UCSD-AML1 (cell line): ENCODE results near the gene PRMT5.

Source experiments
- DNase-seq: peaks from one replicate; lab custom pipeline; 2025; ENCODE audit not compliant: unreplicated experiment; lab: John Stamatoyannopoulos, UW

Gene PRMT5

DNA sequence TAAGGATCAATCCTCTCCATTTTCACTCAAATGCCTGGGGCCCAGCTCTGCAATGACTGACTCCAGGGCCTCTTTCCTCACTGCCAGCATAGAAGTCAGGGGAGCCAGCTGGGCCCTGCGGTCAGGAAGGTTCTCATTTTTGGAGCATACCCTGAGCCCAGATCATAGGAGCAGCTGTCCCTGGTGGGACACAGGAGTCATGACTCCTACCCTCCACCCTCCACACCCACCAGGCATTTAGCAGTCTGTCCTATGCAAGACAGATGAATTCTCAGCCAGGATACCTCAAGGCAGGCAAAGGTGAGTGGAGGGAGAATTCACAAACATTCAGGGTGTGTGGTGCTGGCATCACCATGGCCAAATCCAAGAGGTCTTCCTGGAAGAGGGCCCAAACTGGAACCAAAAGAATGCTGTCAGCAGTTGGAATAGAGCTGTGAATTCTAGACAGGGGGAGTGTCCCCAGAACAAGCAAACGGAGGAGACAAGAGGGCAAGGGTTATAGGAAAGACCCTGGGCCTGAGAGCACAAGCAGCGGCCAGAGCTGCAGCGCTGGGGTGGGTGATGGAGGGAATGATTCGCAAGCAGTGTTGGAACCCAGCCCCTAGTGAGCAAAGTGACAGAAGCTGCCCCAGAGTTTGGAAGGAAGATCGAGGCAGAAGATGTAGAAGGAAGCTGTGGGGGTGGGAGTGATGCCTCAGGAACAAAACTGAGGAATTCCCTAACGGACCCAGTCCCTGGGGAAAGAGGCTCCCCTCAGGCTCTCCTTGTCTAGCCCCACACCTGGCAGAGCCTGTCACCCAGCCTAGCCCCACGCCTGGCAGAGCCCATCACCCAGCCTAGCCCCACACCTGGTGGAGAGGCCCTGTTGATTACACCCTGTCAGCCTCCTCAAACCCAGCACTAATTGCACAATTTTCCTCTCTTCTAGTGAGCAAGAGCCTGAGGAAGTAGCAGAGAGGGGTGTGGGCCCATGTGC lies 50.6 kb downstream of the PRMT5 start:
- no peak for DNase-seq

DNA sequence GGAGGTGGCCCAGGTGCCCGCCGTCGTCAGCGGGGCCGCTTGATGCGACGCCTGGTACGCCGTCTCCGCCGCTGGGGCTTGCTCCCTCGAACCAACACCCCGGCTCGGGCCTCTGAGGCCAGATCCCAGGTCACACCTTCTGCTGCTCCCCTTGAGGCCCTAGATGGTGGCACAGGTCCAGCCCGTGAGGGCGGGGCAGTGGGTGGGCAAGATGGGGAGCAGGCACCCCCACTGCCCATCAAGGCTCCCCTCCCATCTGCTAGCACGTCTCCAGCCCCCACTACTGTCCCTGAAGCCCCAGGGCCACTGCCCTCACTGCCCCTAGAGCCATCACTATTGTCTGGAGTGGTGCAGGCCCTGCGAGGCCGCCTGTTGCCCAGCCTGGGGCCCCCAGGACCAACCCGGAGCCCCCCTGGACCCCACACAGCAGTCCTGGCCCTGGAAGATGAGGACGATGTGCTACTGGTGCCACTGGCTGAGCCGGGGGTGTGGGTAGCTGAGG lies 52.1 kb downstream of the PRMT5 start:
- no peak for DNase-seq

DNA sequence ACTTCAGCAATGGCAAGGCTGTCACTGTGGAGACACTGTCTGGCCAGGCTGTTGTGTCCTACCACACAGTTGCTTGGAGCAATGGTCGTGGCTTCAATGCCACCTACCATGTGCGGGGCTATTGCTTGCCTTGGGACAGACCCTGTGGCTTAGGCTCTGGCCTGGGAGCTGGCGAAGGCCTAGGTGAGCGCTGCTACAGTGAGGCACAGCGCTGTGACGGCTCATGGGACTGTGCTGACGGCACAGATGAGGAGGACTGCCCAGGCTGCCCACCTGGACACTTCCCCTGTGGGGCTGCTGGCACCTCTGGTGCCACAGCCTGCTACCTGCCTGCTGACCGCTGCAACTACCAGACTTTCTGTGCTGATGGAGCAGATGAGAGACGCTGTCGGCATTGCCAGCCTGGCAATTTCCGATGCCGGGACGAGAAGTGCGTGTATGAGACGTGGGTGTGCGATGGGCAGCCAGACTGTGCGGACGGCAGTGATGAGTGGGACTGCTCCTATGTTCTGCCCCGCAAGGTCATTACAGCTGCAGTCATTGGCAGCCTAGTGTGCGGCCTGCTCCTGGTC lies 53.3 kb downstream of the PRMT5 start:
- DNase-seq = no peak

DNA sequence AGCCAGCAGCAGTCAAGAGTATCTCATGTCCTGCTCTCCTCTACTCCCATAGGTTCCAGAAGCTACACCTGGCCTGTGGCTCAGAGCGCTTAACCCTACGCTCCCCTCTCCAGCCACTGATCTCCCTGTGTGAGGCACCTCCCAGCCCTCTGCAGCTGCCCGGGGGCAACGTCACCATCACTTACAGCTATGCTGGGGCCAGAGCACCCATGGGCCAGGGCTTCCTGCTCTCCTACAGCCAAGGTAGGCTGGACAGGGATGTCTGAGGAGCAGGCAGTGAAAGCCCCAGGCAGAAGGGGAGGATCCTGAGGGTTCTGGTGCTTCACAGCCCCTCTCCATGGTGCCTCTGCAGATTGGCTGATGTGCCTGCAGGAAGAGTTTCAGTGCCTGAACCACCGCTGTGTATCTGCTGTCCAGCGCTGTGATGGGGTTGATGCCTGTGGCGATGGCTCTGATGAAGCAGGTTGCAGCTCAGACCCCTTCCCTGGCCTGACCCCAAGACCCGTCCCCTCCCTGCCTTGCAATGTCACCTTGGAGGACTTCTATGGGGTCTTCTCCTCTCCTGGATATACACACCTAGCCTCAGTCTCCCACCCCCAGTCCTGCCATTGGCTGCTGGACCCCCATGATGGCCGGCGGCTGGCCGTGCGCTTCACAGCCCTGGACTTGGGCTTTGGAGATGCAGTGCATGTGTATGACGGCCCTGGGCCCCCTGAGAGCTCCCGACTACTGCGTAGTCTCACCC lies 54.0 kb downstream of the PRMT5 start:
- DNase-seq = no peak

DNA sequence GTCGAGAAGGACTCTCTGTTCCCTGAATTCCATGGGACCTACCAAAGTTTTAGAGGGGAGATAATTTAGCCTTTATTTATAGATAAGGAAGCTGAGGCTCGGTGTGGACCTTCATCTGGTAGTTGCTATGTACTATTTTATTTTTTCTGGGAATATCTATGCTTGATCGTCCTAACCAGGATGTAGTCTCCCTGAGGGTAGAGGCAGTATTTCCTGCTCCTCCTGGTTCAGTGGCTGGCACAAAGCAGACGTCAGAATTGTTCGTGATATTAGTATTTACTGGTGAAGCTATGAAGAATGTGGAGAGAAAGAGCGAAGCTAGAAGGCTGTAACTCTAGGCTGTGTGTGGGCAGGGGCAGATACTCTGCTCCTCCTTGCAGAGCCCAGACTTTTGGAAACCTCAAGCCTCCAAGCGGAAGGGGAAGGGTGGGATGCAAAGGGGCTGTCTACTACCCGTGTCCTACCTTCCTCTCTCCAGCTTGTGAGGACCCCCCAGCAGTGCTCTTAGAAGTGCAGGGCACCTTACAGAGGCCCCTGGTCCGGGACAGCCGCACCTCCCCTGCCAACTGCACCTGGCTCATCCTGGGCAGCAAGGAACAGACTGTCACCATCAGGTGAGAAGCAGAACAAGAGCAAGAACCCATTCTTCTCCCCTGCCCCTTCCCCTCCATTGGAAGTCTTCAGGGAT lies 56.2 kb downstream of the PRMT5 start:
- no peak for DNase-seq

DNA sequence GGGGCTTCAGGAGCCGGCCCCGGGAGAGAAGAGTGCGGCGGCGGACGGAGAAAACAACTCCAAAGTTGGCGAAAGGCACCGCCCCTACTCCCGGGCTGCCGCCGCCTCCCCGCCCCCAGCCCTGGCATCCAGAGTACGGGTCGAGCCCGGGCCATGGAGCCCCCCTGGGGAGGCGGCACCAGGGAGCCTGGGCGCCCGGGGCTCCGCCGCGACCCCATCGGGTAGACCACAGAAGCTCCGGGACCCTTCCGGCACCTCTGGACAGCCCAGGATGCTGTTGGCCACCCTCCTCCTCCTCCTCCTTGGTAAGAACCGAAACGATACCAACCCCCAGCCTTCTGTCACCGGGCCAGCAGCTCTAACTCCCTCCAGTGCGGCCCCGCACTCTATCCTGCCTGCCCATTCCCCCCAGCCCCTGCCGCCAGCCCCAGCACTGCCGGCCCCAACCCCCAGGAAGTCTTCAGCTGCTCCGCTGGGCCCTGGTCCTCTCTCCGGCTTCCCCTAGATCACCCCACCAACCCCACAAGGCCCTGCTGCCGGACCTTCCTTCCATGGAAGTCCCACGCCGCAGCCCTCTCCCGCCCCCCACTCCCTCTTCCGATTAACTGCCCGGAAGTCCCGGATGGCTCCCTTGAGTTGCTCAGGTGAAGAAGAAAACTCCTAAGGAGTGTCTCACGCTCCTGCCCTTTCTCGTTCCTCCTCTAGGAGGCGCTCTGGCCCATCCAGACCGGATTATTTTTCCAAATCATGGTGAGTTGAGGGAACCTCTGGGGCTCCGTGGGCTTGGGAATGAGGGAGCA lies 56.9 kb downstream of the PRMT5 start:
- DNase-seq = peak; percentile 79

DNA sequence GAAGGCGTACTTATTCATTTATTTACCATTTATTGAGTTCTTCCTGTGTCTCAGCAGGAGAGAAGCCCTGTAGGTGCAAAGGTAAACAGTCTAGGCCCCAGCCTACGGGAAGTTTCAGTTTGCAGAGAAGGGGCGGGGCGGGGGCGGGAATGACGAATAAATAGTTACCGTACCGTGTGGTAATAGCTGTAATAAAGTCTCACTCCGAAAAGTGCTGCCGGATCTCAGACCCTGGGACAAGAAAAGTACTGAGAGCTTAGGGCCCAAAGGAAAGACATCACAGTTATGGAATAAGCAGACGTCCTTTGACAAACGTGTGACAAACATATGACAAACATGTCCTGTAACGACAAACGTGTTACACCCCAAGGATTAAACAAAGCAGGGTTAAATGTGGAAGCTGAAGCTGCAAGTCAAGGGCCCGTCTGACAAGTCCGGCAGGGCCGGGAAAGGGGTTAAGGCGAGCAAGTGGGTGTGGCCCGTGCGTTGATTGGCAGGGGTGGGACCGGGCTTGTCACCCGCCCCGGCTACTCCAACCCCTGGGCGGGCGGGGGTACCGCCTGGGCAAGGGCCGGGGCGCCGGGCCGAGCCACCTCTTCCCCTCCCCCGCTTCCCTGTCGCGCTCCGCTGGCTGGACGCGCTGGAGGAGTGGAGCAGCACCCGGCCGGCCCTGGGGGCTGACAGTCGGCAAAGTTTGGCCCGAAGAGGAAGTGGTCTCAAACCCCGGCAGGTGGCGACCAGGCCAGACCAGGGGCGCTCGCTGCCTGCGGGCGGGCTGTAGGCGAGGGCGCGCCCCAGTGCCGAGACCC lies 57.7 kb downstream of the PRMT5 start, which contains the start of gene LRP10:
Gene LRP10, plus strand, starts transcription at position 517 of the 809 bp plus-strand sequence. CDS start 564 bp downstream, outside the sequence.
- peak; percentile 95 for DNase-seq

DNA sequence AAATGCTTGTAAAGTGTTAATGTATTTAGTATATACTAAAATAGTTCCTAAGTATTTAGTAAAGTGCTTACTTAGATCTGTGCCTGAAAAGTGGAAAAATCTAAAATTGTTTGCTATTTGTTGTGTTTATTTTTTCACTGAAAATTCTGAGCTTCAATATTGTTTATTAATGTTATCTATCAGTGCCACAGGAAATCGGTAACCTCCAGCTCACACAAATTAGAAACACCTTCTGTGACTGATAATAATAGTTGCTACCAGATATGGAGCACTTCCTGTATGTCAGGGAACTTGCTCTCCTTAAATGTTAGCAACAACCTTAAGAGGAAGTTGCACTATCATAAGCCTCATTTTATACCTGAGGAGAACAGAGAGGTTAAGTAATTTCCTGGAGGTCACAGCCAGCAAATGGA lies 58.4 kb downstream of the PRMT5 start:
- DNase-seq = no peak
